Stimulated activated CD8-positive, alpha-beta memory T cell treated with anti-CD3 and anti-CD28 coated beads, Interleukin-15, amount 100 ng/mL, for 1 hour (primary cell): ENCODE results near the gene SYNE1.

Source experiments
- DNase-seq: peaks from one replicate; pipeline ENCODE4 v3.0.0-alpha.2; 2020; ENCODE audit warnings: low read depth

The SYNE1 gene

DNA sequence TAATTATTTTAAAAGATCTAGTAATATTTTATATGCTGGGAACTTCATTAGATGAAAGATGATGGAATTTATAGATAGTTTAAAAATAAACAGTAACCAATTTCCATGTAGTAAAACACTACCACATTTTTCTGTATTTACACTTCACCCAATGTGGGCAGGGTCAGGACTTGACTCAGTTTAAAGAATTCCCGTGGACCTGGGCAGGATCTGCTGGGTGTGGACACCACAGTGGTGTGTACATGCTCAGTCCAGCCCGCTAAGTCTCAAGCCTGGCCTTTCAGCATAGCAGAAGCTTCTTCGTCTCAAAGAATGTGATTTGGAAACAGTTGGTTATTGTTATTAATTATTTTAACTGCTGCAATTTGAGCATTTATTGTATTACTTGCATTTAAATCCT is 364.2 kb downstream of the SYNE1 start:
- no peak for DNase-seq

GRCh38 chr6:152272486-152272885 is 364.7 kb downstream of the SYNE1 start:
- no peak for DNase-seq

DNA sequence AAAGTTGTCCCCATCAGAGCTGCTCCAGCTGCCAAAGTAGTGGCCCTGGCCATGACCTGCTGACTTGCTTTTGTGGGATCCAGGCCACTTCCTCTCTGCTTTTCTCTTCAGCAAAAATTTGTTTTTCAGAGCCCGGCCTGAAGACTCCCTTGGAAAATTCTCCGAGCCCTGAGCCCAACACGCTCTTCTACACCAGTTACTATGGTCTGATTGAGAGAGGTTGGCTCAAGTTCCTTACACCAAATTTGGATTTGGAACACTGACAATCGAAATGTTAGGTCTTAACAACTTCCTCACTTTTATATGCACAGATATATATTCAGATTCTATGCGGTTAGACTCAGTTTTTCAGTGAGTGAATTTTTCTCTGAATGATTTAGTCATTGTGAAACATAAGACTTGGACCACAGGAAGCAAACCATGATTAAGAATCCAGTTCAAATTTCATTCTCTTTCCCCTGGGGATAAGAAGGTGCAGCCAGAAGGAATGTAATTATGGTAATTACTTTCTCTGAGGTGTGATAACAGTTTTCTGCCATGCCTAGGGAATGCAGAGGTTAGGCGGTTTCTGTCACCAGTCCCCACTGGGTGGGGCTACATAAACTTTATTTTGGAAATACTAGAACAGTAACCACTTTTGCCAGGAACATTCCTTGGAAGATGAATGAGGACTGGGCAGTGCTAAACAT is 365.2 kb downstream of the SYNE1 start:
- DNase-seq, result no peak

- no peak for DNase-seq
These were observed 366.7 kb downstream of the SYNE1 start for GRCh38 chr6:152270301-152270925.

- no peak for DNase-seq
These were observed 368.2 kb downstream of the SYNE1 start for GRCh38 chr6:152268846-152269442.

- no peak for DNase-seq
These were observed 369.0 kb downstream of the SYNE1 start for GRCh38 chr6:152267967-152268845.

DNA sequence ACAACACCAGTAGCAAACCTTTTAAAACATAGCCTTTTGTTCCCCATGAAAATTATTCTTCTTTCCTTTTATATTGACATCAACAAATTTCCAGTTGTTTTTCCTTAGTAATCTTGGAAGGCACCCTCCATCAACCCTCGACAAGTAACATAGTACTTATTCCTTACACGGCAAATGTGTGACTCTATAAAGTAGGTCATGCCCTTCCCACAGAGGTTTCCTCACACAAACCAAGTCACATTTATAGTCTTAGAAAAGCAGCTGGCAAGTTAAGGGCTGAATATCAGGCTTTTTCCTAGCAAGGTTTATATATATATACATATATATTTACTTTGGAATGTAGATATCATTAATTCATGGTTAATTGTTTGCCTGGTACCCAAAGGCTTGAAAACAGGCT is 371.5 kb downstream of the SYNE1 start:
- DNase-seq, result no peak

- DNase-seq, result no peak
These were observed 373.6 kb downstream of the SYNE1 start for GRCh38 chr6:152263582-152263981.

- DNase-seq, result no peak
These were observed 376.0 kb downstream of the SYNE1 start for GRCh38 chr6:152261179-152261578.

DNA sequence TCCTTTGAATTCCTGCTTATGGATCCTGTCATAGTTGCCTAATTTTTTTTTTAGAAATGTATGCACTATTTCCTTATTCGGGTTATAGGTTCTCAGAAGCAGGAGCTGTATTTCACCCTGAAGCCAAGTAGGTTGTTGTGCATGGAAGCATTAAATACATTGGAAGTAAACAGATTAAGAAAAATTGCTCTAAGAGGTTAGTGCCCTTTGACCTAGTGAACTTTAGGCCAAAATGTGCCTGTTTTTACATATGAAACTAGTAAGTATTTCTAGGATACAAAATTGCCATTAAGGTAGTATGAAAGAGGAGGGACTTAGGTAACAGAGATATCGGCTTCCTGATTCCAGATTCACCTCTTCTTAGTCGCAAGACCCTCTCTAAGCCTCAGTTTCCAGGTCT is 377.9 kb downstream of the SYNE1 start:
- DNase-seq, result no peak

DNA sequence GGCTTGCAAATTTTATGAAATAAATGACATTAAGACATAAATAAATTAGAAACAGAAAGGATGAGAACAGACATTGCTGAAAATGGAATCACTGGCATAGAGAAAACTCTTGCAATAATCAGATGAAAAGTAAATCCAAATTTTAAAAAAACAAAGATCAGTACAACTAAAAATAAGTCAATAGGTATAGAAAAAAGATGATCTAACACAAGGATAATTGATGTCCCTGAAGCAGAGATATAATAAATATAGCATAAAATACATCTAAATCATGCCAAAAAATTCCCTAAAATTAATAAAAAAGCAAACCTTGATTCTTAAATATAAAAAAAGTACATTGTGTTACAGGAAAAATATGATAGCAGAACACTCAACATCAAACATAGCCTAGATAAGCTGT is 379.6 kb downstream of the SYNE1 start:
- no peak for DNase-seq

DNA sequence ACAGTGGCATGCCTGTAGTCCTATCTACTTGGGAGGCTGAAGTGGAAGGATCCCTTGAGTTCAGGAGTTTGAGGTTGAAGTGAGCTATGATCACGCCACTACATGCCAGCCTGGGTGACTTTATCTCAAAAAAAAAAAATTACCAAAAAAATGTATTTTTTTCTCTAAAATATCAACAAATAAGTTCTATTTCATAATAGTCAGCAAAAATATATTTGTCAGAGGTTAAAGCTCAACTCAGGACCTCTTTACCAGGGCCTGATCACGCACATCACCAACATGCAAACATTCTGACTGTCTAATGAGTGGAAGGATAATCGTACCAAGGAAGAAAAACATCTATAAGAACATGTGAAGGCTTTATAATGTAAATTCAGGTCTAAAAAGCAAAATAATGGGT is 387.0 kb downstream of the SYNE1 start:
- DNase-seq, result no peak

- DNase-seq, result no peak
These were observed 388.2 kb downstream of the SYNE1 start for GRCh38 chr6:152248980-152249379.

- no peak for DNase-seq
These were observed 390.4 kb downstream of the SYNE1 start for GRCh38 chr6:152246554-152247337.

DNA sequence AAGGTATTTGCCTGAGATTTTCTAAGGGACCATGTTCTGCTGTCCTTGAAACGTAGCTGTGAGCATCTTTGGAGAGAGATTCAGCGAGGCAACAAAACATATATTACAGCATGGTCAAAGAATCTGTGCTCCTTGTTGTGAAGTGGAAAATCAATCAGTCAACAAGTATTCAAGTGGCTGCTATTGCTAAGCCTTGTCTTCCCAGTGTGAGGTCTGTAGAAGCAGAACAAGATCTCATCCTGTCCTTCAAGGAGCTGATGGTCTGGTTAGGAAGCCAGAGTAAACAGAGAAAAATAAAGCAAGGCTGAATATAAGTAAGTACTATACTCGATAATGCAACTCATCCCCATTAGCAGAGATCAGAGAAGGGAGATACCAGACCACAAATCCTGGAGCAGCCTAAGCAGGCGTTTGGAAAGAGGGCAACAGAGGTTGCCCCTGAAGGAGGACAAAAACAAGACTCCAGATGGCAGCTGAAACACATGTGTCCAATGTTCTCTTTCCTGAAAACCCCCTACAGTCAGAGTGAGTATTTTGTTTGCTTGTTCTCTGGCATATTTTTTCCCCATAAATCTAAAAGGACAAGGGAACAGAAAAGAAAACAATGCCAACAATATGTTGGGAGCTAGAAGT is 392.0 kb downstream of the SYNE1 start:
- no peak for DNase-seq

DNA sequence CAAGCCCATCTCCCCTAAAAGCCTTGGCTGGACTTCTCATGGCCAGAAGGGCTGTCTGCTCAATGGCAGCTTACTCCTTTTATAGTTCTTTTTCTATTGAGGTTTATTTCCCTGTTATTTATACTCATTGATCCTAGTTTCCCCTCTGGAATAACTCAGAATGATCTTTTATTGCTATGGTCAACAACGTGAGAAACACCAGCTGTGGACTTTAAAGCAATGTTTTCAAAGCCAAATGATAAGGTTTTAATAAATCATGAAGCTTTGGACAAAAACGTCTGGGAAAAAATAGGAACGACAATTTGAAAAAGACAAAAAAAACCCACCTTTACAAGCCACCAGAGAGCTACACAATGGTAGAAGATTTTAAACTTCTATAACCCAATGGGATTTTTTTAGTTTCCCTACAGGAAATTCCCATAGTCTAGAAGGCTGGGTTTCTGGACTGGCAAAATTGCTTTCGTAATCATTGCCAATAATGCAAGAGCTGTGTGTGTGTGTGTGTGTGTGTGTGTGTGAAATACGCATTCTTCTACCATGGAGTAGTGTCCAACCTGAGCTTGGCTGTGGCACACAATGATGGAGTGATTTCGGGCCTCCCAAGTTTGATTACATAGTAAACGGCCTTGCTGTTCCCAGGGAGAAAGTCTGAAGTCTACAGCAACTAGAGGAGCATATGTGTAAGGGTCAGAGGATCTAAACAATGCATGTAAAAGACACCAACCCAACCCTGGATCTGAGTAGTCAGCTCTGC is 396.0 kb downstream of the SYNE1 start:
- DNase-seq, result no peak

- DNase-seq, result no peak
These were observed 396.7 kb downstream of the SYNE1 start for GRCh38 chr6:152240436-152240835.

DNA sequence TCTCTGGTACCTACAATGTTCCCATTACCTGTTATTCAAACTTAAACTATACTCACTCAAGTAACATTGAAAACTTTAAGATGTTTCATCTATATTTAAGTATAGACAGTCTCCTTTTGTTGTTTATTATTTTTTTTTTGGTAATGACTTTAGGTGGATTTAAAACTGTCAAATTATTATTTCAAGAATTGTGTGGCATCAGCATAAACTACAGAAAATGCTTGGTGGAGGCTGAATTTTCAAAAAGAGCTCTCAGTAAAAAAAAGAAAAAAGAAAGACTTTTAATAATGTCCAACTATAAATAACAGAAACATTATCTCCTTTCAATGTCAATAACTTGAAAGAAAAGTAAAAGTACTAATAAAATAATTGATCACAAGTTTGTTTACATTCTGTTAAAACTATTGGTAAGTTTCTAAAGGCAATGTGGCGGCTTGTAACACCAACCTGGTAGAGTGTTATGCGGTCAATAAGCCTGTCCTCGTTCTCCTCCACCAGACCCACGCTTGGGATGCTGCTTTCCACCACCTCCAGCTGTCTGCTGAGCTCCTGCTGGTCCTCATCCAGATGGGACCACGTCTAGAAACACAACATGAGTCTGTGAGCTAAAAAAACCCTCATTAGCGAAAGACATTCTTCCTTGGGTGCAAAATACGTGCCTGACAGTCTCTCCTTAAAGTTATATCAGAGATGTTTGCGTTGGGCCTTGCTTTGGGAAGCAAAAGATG is 400.6 kb downstream of the SYNE1 start:
- DNase-seq, result no peak

DNA sequence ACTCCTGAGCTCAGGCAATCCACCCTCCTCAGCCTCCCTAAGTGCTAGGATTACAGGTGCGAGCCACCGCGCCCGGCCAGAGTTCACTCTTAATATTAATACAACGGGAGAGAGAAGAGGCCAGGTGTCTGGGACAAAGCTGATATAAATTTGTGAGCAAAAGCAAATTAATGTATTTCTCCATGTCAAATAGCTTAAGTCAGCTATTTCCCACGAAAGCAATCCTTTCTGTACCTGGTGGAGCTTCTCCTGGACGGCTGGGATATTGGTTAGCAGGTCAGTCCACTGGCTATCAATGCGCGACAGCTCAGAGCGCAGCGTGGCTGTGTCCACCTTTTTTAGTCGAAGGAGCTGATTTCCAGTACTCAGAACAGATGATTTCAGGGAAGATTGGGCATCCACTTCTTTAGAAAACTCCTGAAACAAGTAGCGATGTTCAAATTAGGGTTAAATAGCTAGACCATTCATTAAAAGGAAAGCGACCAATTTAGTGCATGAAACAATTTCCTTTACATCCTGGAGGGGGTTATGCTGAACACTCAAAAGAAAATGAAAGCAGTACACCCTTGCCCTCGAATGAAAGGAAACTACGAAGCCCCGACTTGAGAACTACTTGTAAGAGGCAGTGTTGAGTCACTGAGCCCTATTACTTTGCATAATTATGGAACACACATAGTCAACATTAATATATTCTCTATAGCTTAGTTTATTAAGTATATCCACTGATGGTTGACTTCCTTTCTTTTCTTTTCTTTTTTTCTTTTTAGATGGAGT is 403.4 kb downstream of the SYNE1 start:
- DNase-seq, result no peak
